D721Med (cell line): ENCODE measurements around the gene EPHB1.
"Not testable (repeated sequence)": the region's sequence is repeated elsewhere in the genome, so short reads cannot be mapped to it uniquely, and the experiment has no call there.

Source experiments
- DNase-seq: peaks from one replicate; pipeline ENCODE4 v3.0.0; 2011; ENCODE audit warnings: low spot score; ENCODE audit not compliant: insufficient read length
- FAIRE-seq: peaks from 2 replicates; lab custom pipeline; 2011; peaks lifted over from hg19 to GRCh38; lab: Jason Lieb, UNC
- CTCF ChIP-seq: IDR thresholded peaks from 2 replicates; pipeline ENCODE4 v1.5.1; 2012; ENCODE audit warnings: mild to moderate bottlenecking, control low read depth; ENCODE audit not compliant: insufficient read depth; ENCODE audit errors: missing control alignments

EPHB1 gene

DNA sequence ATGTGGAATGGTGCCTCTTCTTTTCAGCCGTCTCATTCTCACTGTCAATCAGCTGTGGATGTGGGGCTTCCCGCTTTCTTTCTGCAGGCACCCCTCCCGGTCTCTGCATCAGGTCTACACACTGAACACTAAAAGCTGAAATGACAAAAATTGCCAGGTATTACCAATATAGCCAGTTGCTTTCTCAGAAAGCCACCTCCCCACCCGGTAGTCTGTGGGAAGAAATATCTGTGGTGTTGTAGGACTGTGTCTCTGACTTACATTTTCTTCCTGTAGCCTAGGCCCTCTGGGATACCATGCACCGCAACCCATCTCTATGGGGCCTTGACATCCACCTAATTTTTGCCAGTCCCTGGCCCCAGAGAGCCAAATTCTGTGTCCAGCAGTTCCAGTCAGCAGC is 19.2 kb upstream of the EPHB1 start:
- TF ChIP-seq CTCF, result no peak
- FAIRE-seq (no peak), DNase-seq (no peak)

- TF ChIP-seq CTCF, result no peak
- FAIRE-seq (no peak), DNase-seq (no peak)
Observed at GRCh38 chr3:134776518-134776917, 18.5 kb upstream of the EPHB1 start.

DNA sequence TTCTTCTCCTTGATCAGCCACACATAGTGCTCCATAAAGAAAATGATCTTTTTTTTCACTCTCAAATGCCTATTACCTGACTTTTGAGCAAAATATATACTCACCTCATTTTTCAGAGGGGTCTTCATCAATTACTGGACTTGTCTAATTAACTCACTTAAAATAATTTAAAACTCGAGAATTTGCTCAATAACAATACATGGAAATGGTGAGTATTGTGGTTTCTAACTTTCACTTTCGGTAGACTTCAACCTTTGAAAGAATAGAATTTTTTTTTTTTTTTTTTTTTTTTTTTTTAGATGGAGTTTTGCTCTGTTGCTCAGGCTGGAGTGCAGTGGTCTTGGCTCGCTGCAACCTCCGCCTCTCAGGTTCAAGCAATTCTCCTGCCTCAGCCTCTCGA is 17.7 kb upstream of the EPHB1 start:
- DNase-seq (no peak), FAIRE-seq (no peak)
- TF ChIP-seq CTCF, result no peak

DNA sequence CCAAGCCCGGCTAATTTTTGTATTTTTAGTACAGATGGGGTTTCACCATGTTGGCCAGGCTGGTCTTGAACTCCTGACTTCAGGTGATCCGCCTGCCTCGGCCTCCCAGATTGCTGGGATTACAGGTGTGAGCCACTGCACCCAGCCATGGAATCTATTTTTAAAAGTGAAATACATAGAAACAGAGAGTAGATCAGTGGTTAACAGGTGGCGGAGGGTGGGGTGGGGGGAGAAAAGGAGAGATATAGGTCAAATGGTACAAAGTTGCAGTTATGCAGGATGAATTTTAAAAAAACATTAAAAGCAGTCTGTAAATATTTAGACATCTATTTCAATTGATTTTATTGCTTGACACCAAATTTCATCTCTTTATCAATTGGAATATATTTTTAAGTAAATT is 6.8 kb upstream of the EPHB1 start:
- not testable (repeated sequence) for DNase-seq, FAIRE-seq

DNA sequence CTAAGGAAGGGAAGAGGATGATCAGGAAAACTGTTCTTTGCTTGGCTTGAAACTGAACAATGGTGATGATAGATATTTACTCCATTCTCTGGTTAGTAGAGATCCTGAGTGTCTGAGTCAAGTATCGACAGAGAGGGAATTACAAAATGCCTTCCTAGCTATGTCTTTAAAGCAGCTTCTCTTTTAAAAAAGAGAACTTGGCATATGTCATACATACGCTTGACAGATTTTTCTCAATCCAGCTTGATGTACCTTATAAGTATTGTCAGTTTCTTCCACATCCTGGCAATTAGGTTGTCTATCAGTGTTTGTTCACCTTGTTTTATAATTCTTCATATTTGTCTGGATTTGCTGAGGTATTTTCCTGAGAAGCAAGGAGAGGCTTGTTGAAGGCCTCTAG is 5.0 kb upstream of the EPHB1 start:
- FAIRE-seq (no peak), DNase-seq (no peak)
- no peak for TF ChIP-seq CTCF

GRCh38 chr3:134791992-134792391 is 3.1 kb upstream of the EPHB1 start:
- TF ChIP-seq CTCF, result no peak
- FAIRE-seq (no peak), DNase-seq (no peak)

- no peak for FAIRE-seq
- no peak for TF ChIP-seq CTCF
- no peak for DNase-seq
Observed at GRCh38 chr3:134792700-134793099, 2.4 kb upstream of the EPHB1 start.

DNA sequence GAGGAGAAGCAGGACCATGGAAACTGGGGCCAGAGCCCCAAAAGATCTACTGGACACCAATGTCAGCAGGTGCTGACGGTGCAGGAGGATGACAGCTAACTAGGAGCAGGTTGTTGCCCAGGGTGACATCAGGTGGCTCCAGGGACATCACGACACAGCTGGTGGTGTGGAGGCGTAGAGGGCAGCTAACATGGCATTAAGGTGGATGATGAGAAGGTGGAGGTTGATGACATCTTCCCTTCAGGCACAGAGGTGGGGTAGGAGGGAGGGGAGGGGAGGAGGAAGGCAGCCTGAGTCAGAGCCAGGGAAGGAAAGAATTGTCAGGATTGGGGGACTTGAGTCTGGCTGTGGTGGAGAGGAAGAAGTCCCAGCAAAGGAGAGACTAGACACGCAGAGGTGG is 1.5 kb upstream of the EPHB1 start:
- FAIRE-seq (no peak), DNase-seq (no peak)
- no peak for TF ChIP-seq CTCF
